DOHH2 (cell line): ENCODE measurements around the gene MBLAC1.
A peak's percentile ranks its signal among the peaks of the same experiment; 100 is the strongest.

ENCODE experiments used
- H3F3A ChIP-seq: fragments of 200-600 bp; sonication (generic), shearing (Covaris generic); 2 replicates; pipeline ENCODE4 v1.6.0; 2016; ENCODE audit warnings: antibody characterized with exemption, mild to moderate bottlenecking; ENCODE audit not compliant: control insufficient read depth, insufficient read depth
- H3K27ac ChIP-seq: fragments of 200-600 bp; sonication (generic); 2 replicates; pipeline ENCODE4 v1.5.1; 2014; ENCODE audit warnings: low read depth, mild to moderate bottlenecking, low read length, moderate library complexity
- H3K27me3 ChIP-seq: fragments of 200-600 bp; sonication (generic); 2 replicates; pipeline ENCODE4 v1.6.1; 2014; ENCODE audit warnings: mild to moderate bottlenecking, low read length, mixed read lengths; ENCODE audit not compliant: control insufficient read depth
- H3K36me3 ChIP-seq: fragments of 200-600 bp; sonication (generic); 2 replicates; pipeline ENCODE4 v1.6.1; 2014; ENCODE audit warnings: mild to moderate bottlenecking, low read length, moderate library complexity, mixed read lengths; ENCODE audit not compliant: control insufficient read depth
- H3K4me1 ChIP-seq: fragments of 200-600 bp; sonication (generic); 2 replicates; pipeline ENCODE4 v1.6.1; 2014; ENCODE audit warnings: mild to moderate bottlenecking, low read length, mixed read lengths; ENCODE audit not compliant: control insufficient read depth
- H3K4me2 ChIP-seq: fragments of 200-600 bp; sonication (generic); 2 replicates; pipeline ENCODE4 v1.6.0; 2014; ENCODE audit warnings: mild to moderate bottlenecking, low read length, moderate library complexity
- H3K4me3 ChIP-seq: fragments of 200-600 bp; sonication (generic); 2 replicates; pipeline ENCODE4 v1.5.1; 2014; ENCODE audit warnings: mild to moderate bottlenecking, low read length, mixed read lengths
- H3K79me2 ChIP-seq: fragments of 200-600 bp; sonication (generic); 2 replicates; pipeline ENCODE4 v1.6.1; 2014; ENCODE audit warnings: mild to moderate bottlenecking, low read length, mixed read lengths; ENCODE audit not compliant: control insufficient read depth
- H3K9me2 ChIP-seq: fragments of 200-600 bp; sonication (generic); replicated peaks from 2 replicates; pipeline ENCODE4 v1.6.1; 2014; ENCODE audit warnings: mild to moderate bottlenecking, low read length, mixed read lengths; ENCODE audit not compliant: control insufficient read depth
- H3K9me3 ChIP-seq: fragments of 200-600 bp; sonication (generic); 2 replicates; pipeline ENCODE4 v1.6.1; 2014; ENCODE audit warnings: antibody characterized with exemption, low read length, mixed read lengths; ENCODE audit not compliant: control insufficient read depth, insufficient read depth
- H4K20me1 ChIP-seq: fragments of 200-600 bp; sonication (generic); 2 replicates; pipeline ENCODE4 v1.6.0; 2014; ENCODE audit warnings: low read depth, mild to moderate bottlenecking, antibody characterized with exemption, low read length, moderate library complexity; ENCODE audit not compliant: control insufficient read depth, insufficient read depth
- EZH2phosphoT487 ChIP-seq: fragments of 200-600 bp; sonication (generic); IDR thresholded peaks from 2 replicates; pipeline ENCODE4 v1.6.1; 2017; ENCODE audit warnings: borderline replicate concordance, mild to moderate bottlenecking, antibody characterized with exemption, low read length, moderate library complexity, mixed read lengths
- TF ChIP-seq, protein P1 (sequence below): fragments of 200-600 bp; sonication (generic); IDR thresholded peaks from one replicate; pipeline ENCODE4 v1.5.1; 2014; ENCODE audit warnings: antibody characterized with exemption, mild to moderate bottlenecking, low read depth, low read length; ENCODE audit not compliant: poor library complexity, severe bottlenecking

Gene MBLAC1

DNA sequence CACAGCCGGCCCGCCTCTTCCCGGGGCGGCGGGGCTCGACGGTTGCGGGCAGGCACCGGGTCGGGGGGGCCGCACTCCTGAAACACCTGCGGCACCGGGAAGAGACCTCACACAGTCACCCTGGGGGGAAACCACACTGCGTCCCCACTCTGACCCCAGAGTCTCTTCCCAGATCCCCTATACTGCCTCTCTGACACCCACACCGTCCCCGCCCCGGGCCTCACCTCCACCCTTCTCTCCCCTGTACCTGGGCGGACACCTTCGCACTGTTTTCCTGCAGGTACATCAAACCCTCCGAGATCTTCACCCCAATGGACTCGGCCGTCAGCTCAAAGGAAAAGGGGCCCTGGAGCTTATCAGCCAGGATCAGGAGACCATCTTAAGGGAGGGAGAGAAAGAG is 45.1 kb downstream of the MBLAC1 start:
- Histone ChIP-seq H3K9me3 (no peaks in the 10 kb centered on the region), H3K9me2 (no peaks in the 10 kb centered on the region), H3K4me1 (peaks cover 82% of the 10 kb centered on the region), H3K4me3 (peak overlapping the region; percentile 52), H3F3A (peaks cover 16% of the 10 kb centered on the region), H3K36me3 (peaks cover 36% of the 10 kb centered on the region), H3K4me2 (peak overlapping the region; percentile 68), H3K27ac (no peak overlapping the region), H3K79me2 (peaks cover 16% of the 10 kb centered on the region), H3K27me3 (peaks cover 16% of the 10 kb centered on the region), H4K20me1 (peaks cover 4% of the 10 kb centered on the region; the same call in 1 of the 2 replicates)
- TF ChIP-seq, protein P1, sequence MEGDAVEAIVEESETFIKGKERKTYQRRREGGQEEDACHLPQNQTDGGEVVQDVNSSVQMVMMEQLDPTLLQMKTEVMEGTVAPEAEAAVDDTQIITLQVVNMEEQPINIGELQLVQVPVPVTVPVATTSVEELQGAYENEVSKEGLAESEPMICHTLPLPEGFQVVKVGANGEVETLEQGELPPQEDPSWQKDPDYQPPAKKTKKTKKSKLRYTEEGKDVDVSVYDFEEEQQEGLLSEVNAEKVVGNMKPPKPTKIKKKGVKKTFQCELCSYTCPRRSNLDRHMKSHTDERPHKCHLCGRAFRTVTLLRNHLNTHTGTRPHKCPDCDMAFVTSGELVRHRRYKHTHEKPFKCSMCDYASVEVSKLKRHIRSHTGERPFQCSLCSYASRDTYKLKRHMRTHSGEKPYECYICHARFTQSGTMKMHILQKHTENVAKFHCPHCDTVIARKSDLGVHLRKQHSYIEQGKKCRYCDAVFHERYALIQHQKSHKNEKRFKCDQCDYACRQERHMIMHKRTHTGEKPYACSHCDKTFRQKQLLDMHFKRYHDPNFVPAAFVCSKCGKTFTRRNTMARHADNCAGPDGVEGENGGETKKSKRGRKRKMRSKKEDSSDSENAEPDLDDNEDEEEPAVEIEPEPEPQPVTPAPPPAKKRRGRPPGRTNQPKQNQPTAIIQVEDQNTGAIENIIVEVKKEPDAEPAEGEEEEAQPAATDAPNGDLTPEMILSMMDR, result no peak
- no peak for TF ChIP-seq EZH2phosphoT487

DNA sequence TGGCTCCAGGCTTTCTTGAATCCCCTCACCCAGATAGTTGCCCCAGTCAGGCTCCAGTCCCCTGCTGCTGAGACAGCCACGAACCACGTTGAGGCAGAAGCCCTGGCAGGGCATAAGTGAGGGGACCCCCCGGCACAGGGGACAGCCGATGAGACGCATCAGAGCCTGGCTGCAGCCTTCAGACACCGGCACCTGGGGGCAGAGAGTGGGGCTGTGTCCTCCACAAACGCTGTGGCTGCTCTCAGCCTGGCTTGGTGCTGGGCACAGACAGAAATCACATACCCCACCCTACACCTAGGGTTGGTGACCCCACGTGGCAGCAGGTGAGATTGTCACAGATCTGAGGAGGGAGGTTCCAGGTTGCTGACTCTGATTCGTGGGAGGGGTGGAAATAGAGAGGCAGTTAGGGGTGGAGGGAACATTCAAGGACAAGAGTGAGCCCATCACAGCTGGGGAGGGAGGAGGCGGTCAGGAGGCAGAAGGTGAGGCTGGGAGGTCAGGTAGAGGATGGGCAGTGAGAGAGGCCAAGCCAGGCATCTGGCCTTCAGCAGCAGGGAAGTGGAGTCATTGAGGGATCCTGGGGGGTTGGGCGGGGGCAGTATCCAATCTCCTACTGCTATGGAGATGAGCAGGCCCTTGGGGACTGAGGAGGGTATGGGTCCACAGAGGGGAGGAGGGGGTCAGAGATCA is 47.2 kb downstream of the MBLAC1 start:
- no peak for TF ChIP-seq EZH2phosphoT487
- TF ChIP-seq, protein P1, result peak; percentile 54
- Histone ChIP-seq H3K9me2 (no peaks in the 10 kb centered on the region), H3K36me3 (peaks cover 36% of the 10 kb centered on the region), H3F3A (peaks cover 23% of the 10 kb centered on the region), H4K20me1 (peaks cover 4% of the 10 kb centered on the region; the same call in 1 of the 2 replicates), H3K4me3 (no peak overlapping the region), H3K4me1 (peaks cover 74% of the 10 kb centered on the region), H3K79me2 (peaks cover 19% of the 10 kb centered on the region), H3K4me2 (peak overlapping the region; percentile 20), H3K27me3 (no peaks in the 10 kb centered on the region), H3K27ac (no peak overlapping the region), H3K9me3 (peaks cover 5% of the 10 kb centered on the region)

DNA sequence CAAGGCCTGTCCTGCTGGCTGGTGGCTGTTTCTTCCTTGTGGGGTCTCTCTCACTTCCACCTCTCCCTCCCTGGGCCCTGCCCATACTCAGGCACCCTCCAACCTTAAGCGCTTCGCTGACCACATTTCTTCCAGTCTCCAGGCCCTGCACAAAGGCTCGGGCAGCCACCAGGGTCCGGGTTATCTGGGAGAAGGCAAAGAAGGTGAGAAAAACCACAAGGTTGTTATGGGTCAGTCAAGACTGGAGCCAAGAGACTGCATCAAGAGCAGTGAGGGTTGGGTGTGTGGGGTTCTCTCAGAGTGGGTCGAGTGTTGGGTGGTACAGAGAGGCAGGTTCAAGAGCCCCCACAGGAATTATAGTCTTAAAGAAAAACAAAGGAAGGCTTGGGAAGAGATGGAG is 47.8 kb downstream of the MBLAC1 start:
- Histone ChIP-seq H3K9me3 (peaks cover 5% of the 10 kb centered on the region), H3K4me2 (peak overlapping the region; percentile 20; the same call in 1 of the 2 replicates), H3K4me3 (no peak overlapping the region), H4K20me1 (peaks cover 4% of the 10 kb centered on the region; the same call in 1 of the 2 replicates), H3K27ac (no peak overlapping the region), H3K27me3 (no peaks in the 10 kb centered on the region), H3K79me2 (peaks cover 23% of the 10 kb centered on the region), H3K9me2 (no peaks in the 10 kb centered on the region), H3K4me1 (peaks cover 74% of the 10 kb centered on the region), H3K36me3 (peaks cover 36% of the 10 kb centered on the region), H3F3A (peaks cover 23% of the 10 kb centered on the region)
- TF ChIP-seq, protein P1, result no peak
- no peak for TF ChIP-seq EZH2phosphoT487
